AG20443 (cell line): ENCODE measurements around the gene TOPAZ1.

Experiments
- DNase-seq: peaks from one replicate; pipeline ENCODE4 v3.0.0; 2012; ENCODE audit warnings: low spot score, mixed read lengths

TOPAZ1 gene

DNA sequence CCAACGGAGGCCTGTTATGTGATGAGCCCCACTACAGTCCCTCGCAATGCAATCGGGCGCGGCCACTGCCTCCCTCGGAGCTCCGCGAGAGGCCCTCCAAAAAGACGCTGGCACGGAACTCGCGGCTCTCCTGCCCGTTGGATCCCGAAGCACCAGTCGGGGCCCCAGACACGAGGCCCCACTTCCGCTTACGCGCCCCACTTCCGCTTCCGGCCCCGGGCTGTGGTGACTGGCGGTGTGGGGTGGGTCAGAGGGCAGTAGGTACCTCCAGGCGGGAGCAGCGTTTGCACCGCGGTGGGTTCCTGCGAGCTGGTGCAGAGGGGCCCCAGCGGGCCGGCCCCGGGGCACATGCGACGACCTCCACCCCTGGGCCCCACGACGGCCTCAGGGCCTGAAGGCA lies at the start of gene TOPAZ1:
Gene TOPAZ1 (plus strand): TSS at position 181 of the 400 bp plus-strand sequence. CDS start 168 bp downstream, at position 349.
- no peak for DNase-seq

DNA sequence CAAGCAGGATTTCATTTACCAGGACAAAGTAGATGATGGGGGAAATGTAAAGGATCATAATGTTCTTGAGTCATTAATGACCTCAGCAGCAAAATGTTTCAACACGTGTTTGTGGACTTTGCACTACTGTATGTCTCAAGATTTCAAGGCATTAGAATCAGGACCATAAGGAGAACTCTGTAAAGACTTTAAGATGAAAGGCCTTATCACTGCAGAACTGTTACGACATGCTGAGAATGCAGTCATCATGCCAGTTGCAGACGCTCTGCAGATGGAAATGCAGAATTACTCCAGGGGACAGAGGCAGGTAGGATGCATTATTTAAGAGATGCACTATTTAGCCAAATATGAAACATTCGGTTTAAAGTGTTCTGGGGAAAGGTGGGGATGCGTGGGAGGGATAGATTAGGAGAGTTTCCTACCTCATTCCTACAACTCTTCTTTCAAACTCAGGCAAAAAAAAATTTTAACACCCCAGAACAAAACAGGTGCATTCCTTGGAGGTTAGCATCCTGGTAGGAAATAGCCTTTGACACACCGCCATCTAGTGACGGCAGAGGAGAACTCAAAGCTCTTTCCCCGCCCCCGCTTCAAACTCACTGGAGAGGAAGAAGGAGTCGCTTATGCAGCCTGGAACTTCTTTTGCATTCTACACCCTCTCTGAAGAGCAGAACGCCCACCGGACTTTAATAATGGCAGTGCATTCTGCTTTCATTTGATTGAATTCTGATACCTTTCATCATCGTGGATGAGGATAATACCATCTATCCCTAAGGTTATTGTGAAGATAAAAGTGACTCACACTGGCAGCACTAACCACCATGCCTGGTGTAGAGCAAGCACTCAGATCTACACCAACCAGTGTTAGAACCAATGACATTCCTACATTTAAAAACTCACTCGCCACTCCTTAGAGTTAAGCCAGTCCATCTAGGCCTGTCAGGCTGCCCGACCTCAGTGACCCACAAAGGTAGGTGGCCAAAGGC lies 43.1 kb upstream of the TOPAZ1 start:
- peak; percentile 83 for DNase-seq

DNA sequence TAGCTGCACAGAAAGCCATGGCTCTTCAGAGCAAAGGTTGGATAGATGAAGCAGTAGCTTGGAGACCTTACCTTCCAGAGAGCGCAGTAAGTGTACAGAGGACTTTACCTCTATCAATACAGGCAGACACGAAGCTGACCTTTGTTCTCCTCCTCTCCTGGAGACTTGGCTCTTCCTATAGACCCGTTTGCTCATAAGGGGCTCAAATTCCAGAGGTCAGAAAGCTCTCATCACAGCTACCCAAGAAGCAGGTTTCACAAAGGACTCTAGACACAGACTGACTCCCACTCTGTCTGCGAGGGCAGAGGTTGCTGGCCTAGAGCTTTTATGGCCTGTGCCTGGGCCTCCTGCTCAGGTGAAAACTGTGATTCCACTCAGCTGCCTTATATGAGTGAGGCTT lies 35.4 kb upstream of the TOPAZ1 start:
- DNase-seq: no peak

DNA sequence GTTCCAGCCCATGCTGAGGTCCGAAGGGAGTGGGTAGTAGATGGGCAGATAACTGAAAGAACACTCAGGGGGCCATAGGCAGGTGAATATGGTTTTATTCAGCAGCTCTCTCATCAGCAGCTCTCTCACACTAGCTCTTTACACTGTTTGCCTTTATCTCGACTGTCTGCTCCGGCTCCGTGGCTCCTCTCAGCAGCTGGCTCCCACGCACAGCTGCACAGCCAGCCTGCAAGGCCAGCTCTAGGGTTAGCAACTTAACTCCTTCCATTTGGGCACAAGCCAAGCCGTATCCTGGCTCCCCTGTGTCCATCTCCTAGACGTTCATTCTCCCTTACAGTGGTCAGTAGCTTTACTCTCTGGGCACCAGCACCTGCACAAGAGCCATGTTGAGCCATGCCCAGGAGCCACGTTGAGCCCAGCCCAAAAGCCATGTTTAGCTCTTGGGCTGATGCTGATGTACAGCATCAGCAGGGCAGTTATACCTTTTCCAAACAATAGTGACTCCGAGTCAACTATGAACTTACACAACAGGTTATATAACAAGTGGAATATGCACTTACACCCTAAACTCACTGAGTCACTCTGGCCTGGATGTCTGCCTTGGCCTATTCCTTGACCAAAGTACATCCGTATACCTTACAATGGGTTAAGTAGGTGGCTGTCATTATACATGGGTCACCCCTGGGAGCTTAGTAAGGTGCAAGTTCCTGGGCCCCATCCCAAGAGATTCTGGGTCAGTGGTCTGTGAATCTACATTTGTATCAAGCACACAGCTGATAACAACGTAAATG lies 34.6 kb upstream of the TOPAZ1 start:
- DNase-seq: no peak

DNA sequence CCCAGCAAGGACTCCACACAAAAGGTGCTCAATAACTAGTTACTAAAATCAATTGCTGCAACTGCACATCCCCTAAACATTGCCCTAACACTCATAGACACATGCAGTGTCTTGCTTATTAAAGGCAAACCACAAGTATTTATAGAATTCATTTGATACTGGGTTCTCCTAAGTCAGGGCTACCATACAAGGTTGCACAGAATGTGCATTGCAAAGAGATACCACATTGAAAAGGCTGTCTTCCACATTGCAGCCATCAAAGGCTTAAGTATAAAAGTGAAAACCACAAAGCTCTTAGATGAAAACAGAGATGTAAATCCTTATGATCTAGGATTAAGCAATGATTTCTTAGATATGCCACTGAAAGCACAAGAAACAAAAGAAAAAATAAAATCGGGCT lies 33.6 kb upstream of the TOPAZ1 start:
- no peak for DNase-seq

DNA sequence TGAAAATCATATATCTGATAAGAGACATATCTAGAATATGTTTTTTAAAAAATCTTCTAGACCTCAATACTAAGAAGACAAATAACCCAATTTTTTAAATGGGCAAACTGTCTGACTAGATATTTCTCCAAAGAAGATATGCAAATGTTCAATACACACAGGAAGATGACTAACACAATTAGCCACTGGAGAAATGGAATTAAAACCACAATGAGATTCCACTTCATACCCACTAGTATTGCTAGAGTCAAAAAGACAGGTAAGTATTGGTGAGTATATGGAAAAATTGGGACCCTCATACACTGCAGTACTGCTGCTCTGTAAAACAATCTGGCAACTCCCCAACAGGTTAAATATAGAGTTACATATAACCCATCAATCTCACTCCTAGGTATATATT lies 33.1 kb upstream of the TOPAZ1 start:
- no peak for DNase-seq

DNA sequence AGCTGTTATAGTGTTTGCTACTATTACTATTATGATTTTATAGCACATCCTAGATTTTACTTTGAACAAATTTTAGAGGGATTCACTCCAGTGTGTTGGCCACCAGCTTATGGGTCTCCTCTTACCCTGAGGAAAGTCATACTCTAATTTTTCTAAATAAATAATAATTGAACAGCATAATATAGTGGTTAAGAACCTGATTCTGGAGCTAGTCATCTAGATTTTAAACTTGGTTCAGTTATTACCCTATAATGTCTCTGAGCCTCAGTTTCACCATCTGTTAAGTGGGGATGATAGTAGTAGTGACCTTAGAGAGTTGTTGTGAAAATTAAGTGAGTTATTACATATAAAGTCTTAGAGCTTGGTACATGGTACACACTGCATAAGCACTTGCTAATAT lies 30.7 kb upstream of the TOPAZ1 start:
- DNase-seq: no peak

DNA sequence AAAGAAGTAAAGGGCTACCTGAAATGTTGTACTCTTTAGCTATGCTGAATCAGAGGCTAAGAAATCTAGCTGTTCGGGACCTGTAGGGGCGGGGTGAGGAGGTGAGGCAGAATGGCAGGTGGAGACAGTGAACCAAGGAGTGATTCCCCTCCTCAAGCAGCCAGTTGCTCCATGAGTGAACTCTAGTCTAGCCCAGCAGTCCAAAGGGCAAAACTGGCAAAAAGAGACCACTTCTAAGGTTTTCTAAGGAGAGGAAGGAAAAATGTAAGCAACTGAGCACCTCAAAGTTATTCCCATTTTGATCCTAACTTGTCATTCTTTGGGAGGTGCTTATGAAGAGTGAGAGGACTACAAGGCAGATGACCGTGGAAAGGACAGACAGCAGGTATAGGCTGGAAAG lies 19.3 kb upstream of the TOPAZ1 start:
- DNase-seq: no peak

DNA sequence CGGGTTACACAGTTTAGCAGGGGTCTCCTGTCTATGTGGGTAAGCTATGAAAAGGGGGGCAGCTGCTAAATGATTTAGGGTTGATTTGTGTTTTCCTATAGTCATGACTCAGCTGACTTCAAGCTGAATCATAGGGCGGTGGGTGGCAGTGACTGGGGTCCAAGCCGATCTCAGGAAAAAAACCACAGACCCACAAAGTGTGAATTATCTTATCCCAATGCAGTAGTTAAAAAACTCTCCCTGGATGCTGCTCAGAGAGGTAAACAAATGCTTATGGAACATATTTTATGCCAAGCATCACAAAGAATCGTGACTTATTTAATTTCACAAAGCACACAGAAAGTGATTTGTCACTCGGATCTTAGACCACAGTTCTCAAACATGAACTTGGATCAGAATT lies 18.4 kb upstream of the TOPAZ1 start:
- DNase-seq: no peak

DNA sequence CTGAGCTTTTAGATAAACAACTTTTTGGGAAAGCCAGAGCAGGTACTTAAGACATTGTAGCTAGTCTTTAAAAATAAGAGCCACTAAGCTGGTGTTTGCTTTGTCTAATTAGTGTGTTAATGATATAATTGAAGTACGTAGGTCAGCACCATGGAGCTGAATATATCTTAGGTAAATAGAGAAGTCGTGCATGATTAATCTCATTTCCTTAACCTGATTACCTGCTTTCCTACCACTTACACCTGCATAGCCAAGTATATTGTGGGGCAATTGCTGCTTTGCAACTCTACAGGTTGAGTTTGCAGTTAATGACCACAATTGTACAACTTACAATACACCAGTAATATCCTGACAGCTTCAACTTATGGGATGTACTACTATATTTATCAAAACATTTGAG lies 17.6 kb upstream of the TOPAZ1 start:
- no peak for DNase-seq

DNA sequence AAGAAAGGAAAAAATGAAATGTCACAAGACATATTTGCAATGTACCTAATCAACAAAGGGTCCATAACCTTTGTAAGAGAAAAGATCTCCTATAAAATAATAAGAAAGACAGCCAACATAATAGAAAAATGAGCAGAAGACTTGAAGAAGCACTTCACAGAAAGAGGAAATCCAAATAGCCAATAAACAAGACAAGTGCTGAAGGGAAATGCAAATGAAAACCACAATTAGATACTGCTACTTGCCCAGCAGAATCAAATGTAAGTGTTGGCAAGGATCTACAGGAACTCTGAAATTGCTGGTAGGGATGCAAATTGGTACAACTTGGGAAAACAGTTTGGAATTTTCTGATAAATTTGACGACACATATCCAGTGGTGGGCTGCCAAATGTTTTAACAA lies 15.1 kb upstream of the TOPAZ1 start:
- no peak for DNase-seq

DNA sequence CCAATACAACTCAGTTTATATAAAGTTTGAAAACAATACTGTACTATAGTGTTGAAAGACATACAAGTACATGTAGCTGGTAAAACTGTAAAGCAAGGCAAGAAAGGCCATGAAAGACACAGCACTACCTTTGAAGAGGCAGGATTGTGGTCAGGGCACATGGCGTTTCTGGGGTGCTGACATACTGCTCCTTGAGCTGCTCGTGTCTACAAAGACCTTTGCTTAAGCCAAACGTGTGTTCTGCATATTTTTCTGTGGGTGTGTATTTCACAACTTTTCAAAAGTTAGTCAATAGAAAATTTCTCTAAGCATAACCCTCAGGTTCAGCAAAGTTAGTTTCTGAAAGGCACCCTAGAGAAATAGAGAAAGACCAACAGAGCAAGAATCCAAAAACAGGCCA lies 14.1 kb upstream of the TOPAZ1 start:
- no peak for DNase-seq

DNA sequence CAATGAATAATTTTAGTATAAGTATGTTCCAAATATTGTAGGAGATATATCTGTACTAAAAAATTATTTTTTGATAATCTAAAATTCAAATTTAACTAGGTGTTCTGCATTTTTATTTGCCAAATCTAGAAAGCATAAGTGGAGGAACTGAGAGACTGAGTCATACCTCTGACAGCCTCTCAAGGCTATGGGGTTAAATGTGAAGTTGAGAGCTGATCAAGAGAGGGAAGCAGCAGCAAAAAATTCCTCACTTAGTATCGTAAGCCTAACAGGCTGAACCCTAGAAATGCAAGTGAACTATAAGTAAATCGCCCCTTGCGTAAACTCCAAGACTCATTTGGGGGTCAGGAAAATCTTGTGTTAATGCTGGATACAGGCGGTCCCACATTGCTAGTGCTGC lies 12.8 kb upstream of the TOPAZ1 start:
- DNase-seq: no peak

DNA sequence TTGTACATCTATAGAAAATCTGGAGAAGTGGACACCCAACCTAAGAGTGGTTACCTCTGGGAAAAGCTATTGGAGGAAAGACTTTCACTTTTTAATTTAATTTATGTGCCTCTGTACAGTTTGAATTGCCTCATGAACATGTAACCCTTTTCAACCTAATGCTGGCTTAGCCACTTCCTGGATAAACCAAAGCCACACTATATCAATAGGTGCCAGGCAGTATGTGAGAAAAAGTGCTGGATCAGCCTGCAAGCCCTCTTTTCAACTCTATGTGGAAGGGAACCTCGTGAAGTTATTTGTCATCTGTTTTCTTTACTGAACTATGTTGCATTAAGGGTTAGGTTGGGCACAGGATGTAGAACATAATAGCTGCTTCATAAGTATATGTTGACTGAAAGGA lies 9.3 kb upstream of the TOPAZ1 start:
- DNase-seq: no peak

DNA sequence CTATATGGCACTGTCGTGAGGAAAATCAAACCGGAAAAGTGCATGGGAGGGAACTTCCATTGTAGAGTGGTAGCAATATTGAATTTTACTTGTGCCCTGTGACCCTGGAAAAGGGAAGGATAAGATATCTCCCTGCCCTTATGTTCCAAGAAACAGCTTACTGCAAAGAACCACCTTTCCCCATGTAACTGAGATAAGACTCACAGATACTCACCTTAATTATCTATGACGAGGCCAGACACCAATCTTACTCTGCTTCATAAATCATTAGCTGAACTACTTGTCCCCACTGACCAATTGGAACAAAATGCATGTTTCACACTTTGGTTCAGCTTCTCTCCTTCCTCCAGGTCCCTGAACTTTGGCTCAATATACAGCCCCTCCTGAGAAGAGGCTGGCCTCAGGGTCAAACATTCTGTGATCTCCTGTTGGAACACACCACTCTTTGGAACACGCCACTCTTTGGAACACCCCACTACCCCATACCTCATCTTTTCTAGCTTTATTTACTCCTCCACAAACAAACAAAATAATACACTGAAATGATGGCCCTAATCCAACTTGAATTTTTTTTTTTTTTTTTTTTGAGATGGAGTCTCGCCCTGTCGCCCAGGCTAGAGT lies 6.9 kb upstream of the TOPAZ1 start:
- DNase-seq: no peak

DNA sequence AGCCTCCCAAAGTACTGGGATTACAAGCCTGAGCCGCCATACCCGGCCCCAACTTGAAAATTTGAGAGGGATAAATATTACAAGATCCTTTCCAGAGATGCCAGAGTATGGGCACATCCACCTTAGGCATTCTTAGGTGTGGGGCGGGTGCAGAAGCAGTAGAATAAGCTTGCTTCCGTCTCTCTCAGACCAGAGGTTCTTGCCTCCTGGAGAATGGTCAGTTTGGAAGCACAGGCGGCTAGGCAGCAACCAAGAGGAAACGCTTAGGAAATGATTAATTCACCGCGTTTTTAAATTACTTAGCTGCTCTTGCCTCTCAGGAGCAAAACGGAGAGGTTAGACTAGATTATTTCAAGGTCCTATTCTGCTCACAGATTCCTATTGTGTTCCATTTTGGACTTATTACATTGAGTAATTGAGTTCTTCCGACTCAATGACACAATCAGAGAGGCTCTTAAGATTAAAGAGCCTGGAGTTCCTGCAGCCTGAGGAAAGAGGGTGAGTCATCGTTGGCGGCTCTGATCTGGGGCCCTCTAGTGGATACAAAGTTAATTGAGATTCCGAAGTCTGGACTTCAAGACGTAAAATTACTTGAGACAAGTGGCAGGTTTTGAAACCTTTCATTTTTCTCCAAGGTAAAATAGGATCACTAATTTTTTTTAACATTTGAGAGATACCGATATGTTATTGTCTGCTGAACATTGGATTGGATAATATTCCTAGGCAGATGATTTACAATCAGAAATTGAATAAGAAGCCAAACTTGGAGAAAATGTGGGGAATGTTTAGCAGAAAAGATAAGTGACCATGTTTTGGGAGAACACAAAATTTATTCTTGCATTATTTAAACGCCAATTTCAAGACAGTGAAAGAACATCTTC lies 5.8 kb upstream of the TOPAZ1 start:
- peak; percentile 85 for DNase-seq

DNA sequence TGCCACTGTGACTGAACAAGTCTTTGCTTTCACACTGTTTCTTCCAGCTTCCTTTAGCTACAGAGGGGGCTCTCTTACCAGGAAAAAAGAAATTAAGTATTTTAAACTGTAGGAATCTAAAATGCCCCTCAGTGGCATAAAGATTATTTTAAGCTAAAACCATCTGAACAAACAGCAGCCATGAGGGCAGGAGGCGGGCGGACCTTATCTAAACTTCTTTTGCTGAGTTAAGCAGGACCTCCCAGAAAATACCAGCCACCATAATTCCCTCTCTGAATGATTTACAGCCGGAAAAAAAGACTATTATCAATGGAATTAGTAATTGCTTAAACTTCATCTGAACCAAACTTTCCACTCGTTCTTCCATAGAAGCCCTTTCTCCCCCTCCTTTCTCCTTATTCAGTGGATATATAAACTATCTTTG lies 5.2 kb upstream of the TOPAZ1 start:
- no peak for DNase-seq

DNA sequence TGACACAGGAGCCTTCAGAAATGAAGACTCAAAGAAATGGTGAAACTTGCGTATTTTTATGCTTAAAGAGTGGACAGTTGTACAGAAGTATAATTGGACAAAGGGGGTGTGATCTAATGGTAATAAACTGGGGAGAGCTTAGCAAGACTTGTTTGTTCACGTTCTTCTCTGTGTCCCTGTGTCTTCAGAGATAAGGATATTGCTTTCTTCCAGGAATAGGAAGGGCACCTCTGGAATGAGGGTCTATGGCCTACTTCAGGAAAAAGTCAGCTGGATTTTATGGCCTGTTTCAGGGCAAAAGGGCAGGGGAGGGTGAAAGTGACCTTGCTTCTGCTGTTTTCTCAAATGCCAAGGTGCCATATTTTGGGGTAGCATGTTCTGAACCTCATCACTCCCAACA lies 4.5 kb upstream of the TOPAZ1 start:
- no peak for DNase-seq

DNA sequence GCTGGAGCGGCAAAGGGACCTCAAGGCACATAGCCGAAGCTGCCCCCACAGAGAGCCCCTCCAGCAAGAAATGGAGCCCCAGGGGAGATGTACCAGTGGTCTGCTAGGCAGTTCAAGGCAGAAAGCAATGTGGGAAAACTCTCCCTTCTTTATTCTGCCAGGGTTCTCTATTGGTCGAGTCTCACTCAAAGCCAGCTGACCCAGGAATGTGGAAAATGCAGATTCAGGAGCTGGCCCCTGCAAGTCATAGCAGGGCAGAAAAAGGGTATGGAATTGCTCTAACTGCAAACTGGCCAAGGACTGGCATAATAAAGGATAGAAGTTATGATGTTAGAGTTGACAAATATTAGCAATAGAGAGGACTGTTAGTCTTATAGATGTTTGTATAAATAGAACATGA lies 4.0 kb upstream of the TOPAZ1 start:
- DNase-seq: no peak

DNA sequence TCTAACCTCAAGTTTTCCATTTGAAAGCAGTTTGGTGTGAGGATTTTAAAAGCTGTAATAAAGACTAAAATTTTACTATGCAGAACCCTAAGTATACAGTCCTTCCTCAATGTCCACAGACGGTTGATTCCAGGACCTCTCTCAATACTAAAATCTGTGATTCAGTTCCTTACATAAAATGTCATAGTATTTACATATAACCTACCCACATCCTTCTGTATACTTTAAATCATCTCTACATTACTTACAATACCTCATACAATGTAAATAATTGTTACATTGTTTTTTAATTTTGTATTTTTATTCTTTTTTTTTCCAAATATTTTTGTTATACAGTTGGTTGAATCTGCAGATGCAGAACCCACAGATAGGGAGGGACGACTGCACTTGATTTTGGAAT lies 2.8 kb upstream of the TOPAZ1 start:
- no peak for DNase-seq

DNA sequence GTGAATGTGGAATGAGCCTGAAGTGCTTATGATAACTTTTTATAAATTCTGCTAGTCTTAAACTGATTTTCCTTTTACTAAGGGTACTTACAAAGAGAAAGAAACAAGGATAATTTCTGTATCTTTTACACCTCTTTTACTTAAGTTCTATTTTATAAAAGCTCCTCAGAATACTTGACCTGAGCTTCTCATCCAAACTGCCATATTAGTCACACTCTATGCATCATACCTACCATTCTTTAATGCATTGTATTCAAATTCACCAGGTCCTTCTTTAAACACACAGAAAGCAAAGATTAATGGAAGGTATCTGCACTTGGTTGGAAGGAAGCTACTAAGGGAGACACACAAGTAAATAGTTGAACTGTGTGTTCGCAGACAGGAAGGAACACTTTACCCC lies 1.6 kb upstream of the TOPAZ1 start:
- no peak for DNase-seq

DNA sequence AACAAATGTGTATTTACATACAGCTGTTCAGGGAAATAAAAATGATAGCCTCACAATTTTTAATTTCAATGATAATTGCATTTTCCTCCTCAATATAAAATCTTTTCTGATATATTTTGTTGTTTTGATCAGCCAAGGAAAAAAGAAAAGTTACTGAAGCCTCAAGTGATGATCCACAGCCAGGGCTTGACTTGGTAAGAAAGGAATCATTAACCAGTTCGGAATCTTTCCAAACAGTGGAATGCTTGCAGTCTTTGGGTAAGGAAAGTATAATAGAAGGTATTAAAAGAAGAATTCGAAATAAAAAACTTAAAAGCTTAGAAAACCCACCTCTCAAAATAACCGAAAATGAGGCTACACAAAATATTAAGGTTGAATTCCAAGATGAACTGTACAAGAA lies 1.0 kb downstream of the TOPAZ1 start:
- DNase-seq: no peak
